SK-N-MC (cell line): ENCODE data around the gene PTPN22.

Source experiments
- DNase-seq: peaks from one replicate; pipeline ENCODE4 v3.0.0-alpha.2; 2011; ENCODE audit warnings: low read depth, low spot score
- H3K27ac ChIP-seq: fragments of 200-600 bp; sonication (generic); 2 replicates; pipeline ENCODE4 v1.5.1; 2016; ENCODE audit warnings: mixed run types
- H3K36me3 ChIP-seq: fragments of 200-600 bp; sonication (generic); 2 replicates; pipeline ENCODE4 v1.6.1; 2017; ENCODE audit warnings: antibody characterized with exemption, low read length, mixed read lengths; ENCODE audit not compliant: insufficient read depth
- H3K4me3 ChIP-seq: fragments of 200-600 bp; sonication (generic); 2 replicates; pipeline ENCODE4 v1.5.1; 2016
- H3K9ac ChIP-seq: fragments of 200-600 bp; sonication (generic); 2 replicates; pipeline ENCODE4 v1.8.0; 2017; ENCODE audit warnings: mixed run types, mixed read lengths; ENCODE audit not compliant: insufficient read length
- H3K9me3 ChIP-seq: fragments of 200-600 bp; sonication (generic); 2 replicates; pipeline ENCODE4 v1.6.1; 2017; ENCODE audit warnings: low read depth, mild to moderate bottlenecking, antibody characterized with exemption, low read length, moderate library complexity, mixed read lengths
- EZH2 ChIP-seq: fragments of 200-600 bp; sonication (generic); IDR thresholded peaks from one replicate; pipeline ENCODE4 v1.6.1; 2017; ENCODE audit warnings: antibody characterized with exemption
- FOXP2 ChIP-seq: optimal IDR thresholded peaks from 2 replicates; pipeline ENCODE3; 2011; ENCODE audit warnings: mild to moderate bottlenecking, moderate library complexity; ENCODE audit not compliant: insufficient read depth; ENCODE audit errors: extremely low read length, control extremely low read depth
- POLR2AphosphoS5 ChIP-seq: IDR thresholded peaks from 2 replicates; pipeline ENCODE4 v1.6.1; 2012; ENCODE audit warnings: mild to moderate bottlenecking, low read depth, low read length, borderline replicate concordance

PTPN22 gene

DNA sequence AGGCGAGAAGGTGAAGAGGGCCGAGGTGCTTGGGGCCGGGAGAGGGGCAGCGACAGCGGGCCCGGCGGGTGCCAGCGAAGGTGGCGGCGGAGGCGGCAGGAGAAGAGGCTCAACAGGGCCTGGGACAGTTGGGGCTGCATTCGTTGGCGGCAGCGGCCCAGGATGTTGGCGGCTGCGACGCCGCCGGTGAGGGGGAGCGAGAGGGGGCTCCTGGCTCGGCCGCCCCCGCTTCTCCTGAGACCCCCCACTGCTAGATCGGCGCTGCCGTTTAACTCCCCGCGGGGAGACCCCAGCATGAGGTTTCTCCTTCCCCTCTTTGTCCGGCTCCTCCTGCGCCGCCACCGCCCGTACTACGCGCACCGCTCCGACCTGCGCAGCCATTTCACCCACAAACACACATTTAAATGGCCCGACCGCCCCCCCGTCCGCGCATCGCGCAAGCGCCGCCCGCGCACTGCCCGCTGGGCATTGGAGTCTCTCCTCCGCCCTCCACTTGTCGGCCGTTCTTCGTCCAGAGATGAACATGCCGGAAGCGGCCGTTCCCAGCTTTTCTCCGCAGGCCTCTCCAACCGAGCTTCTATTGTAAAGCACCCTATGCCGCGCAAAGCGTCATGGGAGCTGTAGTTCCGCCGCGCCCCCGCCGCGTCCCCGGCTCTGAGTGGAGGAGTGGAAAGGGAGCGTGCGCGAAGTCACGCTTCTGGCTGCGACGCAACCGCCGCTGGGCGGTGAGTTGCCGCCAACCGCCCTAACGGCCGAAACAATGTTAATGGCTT is 59.4 kb downstream of the PTPN22 start, which contains the start of gene RSBN1:
Gene RSBN1, minus strand, starts transcription at position 589 of the 773 bp plus-strand sequence. Its CDS starts 64 bp downstream, at position 525.
- Histone ChIP-seq H3K4me3 (peak within 1 kb of the TSS; percentile 81), H3K27ac (peak within 1 kb of the TSS; percentile 94), H3K36me3 (peaks cover 14% of the 10 kb centered on the region), H3K9me3 (no peaks in the 10 kb centered on the region), H3K9ac (peak within 1 kb of the TSS; percentile 90)
- TF ChIP-seq FOXP2 (no peak), POLR2AphosphoS5 (peak; percentile 82), EZH2 (no peak)
- peak; percentile 96 for DNase-seq

- TF ChIP-seq FOXP2 = no peak
- no peak for TF ChIP-seq EZH2
- TF ChIP-seq POLR2AphosphoS5 = no peak
- Histone ChIP-seq H3K36me3 (peaks cover 17% of the 10 kb centered on the region), H3K27ac (peak overlapping the region; percentile 72), H3K9ac (peak overlapping the region; percentile 75), H3K4me3 (peak overlapping the region; percentile 81), H3K9me3 (no peaks in the 10 kb centered on the region)
- no peak for DNase-seq
Measured at GRCh38 chr1:113811156-113811887, 60.2 kb downstream of the PTPN22 start.

- Histone ChIP-seq H3K9ac (peak overlapping the region; percentile 75), H3K36me3 (peaks cover 20% of the 10 kb centered on the region), H3K27ac (peak overlapping the region; percentile 57), H3K4me3 (peak overlapping the region; percentile 81), H3K9me3 (no peaks in the 10 kb centered on the region)
- no peak for DNase-seq
- TF ChIP-seq FOXP2 (no peak), EZH2 (no peak), POLR2AphosphoS5 (no peak)
Measured at GRCh38 chr1:113809670-113810602, 61.6 kb downstream of the PTPN22 start.

GRCh38 chr1:113808450-113809195 is 62.9 kb downstream of the PTPN22 start:
- DNase-seq = no peak
- peak overlapping the region; percentile 57 for H3K27ac ChIP-seq

GRCh38 chr1:113805639-113806038 is 65.9 kb downstream of the PTPN22 start:
- DNase-seq = no peak
- H3K9me3 ChIP-seq = no peaks in the 10 kb centered on the region
- H3K36me3 ChIP-seq = peaks cover 30% of the 10 kb centered on the region
- no peak for TF ChIP-seq POLR2AphosphoS5
- no peak for TF ChIP-seq EZH2
- no peak for TF ChIP-seq FOXP2
- H3K27ac ChIP-seq = no peak overlapping the region
- H3K9ac ChIP-seq = no peak overlapping the region
- H3K4me3 ChIP-seq = no peak overlapping the region

More at GRCh38 chr1:113808450-113809195, 62.9 kb downstream of the PTPN22 start:
- Histone ChIP-seq H3K4me3 (peak overlapping the region; percentile 81), H3K36me3 (peaks cover 22% of the 10 kb centered on the region), H3K9me3 (no peaks in the 10 kb centered on the region), H3K9ac (no peak overlapping the region)
- TF ChIP-seq EZH2 = no peak
- no peak for TF ChIP-seq FOXP2
- no peak for TF ChIP-seq POLR2AphosphoS5

- Histone ChIP-seq H3K27ac (no peak overlapping the region), H3K9me3 (no peaks in the 10 kb centered on the region), H3K36me3 (peaks cover 30% of the 10 kb centered on the region), H3K9ac (no peak overlapping the region), H3K4me3 (no peak overlapping the region)
- no peak for DNase-seq
- TF ChIP-seq POLR2AphosphoS5 = no peak
- TF ChIP-seq EZH2 = no peak
- TF ChIP-seq FOXP2 = no peak
Measured at GRCh38 chr1:113805256-113805531, 66.3 kb downstream of the PTPN22 start.

- H3K9ac ChIP-seq = no peak overlapping the region
- peaks cover 30% of the 10 kb centered on the region for H3K36me3 ChIP-seq
- H3K9me3 ChIP-seq = no peaks in the 10 kb centered on the region
- TF ChIP-seq EZH2 (no peak), FOXP2 (no peak), POLR2AphosphoS5 (no peak)
- no peak overlapping the region for H3K4me3 ChIP-seq
- no peak for DNase-seq
- H3K27ac ChIP-seq = no peak overlapping the region
Measured at GRCh38 chr1:113804421-113805255, 66.9 kb downstream of the PTPN22 start.
